Inferior parietal cortex (tissue), 1 donor: ENCODE data around the gene CD46.
"Not testable (repeated sequence)": the region's sequence is repeated elsewhere in the genome, so short reads cannot be mapped to it uniquely, and the experiment has no call there.

Source experiments
- DNase-seq: peaks from one replicate; pipeline ENCODE4 v3.0.0-alpha.2; 2016; ENCODE audit errors: extremely low spot score

CD46 gene

DNA sequence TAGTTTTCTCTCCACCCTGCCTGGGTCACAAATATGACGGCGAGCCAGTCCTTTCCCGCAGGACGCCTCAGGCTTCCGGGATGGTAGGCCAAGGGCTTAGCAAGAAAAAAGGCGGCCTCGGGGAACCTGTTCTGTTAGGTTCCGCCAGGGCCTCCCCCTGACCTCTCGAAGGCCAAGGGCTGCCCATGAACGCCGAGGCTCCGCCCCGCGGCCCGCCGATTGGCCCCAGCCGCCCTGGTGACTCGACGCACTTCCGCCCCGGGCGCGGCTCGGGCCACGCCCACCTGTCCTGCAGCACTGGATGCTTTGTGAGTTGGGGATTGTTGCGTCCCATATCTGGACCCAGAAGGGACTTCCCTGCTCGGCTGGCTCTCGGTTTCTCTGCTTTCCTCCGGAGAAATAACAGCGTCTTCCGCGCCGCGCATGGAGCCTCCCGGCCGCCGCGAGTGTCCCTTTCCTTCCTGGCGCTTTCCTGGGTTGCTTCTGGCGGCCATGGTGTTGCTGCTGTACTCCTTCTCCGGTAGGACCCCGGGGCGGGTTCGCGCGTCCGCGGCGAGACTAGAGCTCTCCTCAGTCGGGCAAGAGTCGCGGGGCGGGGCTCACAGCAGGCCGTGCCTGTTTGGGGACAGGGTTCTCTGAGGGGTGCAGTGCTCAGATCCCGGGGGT lies at the start of gene CD46:
Gene CD46, plus strand, starts transcription at position 265 of the 666 bp plus-strand sequence. Its CDS starts 159 bp downstream, at position 424.
- DNase-seq = peak; percentile 98

DNA sequence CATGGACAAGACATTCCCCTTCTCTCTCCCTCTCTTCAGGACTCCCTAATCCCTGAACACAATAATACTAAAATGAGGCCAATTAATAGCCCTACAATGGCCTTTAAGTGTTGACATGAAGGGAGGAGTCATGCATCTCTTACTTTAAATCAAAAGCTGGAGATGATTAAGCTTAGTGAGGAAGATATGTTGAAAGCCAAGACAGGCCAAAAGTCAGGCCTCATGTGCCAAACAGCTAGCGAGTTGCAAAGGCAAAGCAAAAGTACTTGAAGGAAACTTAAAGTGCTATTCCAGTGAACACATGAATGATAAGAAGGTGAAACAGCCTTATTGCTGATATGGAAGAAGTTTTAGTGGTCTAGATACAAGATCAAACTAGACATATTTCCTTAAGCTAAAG lies 49.5 kb upstream of the CD46 start:
- no peak for DNase-seq

DNA sequence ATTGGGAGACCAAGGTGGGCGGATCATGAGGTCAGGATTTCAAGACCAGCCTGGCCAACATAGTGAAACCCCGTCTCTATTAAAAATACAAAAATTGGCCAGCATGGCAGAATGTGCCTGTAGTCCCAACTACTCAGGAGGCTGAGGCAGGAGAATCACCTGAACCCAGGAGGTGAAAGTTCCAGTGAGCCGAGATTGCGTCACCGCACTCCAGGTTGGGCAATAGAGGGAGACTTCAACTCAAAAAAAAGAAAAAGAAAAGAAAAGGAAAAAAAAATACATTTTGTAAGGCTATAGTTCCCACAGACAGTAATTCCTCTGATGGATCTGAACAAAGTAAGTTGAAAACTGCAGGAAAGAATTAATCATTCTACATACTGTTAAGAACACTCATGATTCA lies 48.1 kb upstream of the CD46 start:
- DNase-seq = no peak

DNA sequence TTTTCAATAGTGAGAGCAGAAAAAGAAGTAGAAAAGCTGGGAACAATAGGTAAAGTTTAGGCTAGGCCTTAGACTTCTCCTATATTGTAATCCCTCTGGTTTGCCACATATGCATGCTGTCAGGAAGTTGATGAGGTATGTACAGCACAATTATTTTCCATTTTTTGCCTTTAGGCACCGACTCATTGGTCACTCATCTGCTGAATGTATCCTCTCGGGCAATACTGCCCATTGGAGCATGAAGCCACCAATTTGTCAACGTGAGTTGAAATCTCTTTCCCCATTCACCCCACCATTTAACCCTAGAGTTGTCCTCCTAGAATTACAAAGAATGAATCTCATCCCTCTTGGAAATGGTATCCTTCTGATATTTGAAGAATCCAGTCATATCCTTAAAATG lies 43.9 kb upstream of the CD46 start:
- DNase-seq = not testable (repeated sequence)

DNA sequence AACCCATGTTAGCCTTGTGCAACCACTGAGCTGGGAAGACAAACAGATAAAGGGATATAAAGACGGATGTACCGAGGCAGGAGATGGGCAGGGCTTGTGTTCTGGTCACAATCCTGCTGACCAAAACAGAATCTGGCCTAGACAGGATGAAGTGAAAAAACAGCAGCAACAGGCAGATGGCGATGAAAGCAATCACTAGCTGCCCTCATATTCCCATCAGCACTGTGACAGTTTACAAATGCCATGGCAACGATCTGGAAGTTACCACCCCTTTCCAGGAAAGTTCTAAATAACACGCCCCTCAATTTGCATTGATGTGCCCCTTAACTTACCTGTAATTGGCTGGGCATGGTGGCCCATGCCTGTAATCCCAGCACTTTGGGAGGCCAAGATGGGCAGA lies 40.6 kb upstream of the CD46 start:
- DNase-seq = no peak

DNA sequence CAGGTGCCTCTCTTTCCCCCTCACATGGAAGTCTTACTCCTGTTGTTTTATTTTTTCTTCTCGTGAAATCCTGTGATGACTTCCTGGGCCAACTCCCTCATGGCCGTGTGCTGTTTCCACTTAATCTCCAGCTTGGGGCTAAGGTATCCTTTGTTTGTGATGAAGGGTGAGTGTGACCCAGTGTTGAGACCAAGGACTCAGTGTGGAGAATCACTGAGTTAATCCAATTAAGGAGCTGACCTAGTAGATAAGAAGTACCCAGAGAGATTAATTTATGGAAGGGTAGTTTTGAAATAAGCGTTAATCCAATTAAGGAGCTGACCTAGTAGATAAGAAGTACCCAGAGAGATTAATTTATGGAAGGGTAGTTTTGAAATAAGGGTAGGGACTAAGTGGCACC lies 39.2 kb upstream of the CD46 start:
- not testable (repeated sequence) for DNase-seq

DNA sequence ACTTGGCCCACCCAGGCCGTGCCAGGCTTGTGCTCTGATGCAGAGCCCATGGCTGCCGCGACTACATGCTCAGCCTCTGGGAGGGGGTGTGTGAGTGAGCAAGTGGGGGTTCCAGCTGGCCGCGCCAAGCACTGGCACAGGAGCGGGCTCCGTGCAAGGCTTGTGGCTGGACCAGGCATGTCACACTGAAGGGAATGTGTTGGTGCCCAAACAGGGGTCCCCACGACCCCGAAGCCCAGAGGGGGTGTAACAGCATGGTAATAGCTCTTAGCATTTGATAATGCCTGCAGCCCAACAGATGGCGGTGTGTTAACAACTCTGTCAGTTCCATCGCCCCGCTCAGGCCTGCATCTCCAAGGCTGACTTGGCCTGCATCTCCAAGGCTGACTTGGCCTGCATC lies 38.3 kb upstream of the CD46 start:
- no peak for DNase-seq

DNA sequence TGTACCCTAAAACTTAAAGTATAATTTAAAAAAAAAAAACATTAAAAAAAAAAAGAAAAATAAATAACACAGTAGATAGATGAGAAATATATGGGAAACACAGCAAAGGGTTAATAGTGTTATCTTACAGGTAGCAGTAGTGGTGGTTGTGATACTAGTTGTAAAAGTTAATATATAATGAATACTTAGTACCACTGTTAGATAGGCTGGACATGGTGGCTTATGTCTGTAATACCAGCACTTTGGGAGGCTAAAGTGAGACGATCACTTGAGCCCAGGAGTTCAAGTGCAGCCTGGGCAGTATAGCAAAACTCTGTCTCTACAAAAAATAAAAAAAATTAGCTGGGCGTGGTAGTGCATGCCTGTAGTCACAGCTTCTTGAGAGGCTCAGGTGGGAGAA lies 32.6 kb upstream of the CD46 start:
- DNase-seq = no peak

DNA sequence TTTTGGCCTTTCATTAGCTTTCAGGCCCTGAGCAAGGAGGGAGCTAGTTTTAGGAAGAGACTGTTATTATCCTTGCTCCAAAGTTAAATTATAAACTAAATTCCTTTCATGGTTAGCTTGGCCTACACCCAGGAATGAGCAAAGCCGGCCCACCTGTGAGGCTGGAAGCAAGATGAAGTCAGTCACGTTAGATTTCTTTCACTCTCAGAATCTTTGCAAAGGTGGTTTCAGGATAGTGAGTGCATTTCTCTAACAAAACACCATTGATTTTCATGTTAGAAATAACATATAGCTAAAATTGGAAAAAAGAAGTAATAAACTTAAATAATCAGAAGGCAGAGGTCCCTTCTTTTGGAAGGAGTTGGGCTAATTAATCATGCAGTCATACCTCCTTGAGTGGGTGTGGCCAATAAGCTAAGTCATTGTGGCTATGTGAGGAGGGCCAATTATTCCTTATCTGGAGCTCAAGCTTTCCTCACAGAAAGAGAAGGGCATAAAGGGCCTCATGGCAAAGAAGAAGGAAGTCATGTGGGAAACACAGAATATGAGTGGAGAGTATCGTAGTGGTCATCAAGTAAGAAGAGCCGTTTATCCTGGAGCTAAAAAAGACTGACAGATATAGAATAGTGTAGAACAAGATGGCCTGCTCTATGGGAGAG lies 23.5 kb upstream of the CD46 start:
- not testable (repeated sequence) for DNase-seq

DNA sequence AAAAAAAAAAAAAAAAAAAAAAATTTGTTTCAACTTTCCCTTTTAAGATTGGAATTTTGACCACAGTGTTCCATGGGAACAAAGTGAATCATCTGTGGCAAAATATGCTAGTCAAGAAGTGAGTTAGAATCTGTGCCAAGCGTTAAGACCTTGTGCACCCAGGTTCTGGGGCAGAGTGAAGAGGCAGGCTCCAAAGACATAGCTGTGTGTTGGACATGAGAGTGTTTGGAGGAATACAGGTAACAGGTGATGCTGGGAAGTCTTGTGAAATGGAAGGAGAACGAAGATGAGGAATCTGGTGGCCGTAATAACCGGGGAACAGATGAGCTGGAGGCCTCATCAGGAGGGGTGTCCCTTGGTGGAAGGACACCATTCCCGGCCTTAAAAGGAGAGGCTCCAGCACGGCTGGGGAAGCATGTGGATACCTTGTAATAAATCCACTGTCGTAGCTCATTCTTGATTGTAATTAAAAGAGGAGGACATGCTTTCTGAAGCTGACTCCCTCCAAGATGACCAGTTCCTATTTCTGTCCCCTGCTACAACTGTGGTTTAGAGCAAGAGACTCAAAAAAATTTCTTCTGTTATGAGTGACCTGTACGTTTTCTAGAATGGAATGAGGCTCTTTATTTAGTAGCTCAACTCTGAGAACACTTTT lies 14.2 kb upstream of the CD46 start:
- not testable (repeated sequence) for DNase-seq

DNA sequence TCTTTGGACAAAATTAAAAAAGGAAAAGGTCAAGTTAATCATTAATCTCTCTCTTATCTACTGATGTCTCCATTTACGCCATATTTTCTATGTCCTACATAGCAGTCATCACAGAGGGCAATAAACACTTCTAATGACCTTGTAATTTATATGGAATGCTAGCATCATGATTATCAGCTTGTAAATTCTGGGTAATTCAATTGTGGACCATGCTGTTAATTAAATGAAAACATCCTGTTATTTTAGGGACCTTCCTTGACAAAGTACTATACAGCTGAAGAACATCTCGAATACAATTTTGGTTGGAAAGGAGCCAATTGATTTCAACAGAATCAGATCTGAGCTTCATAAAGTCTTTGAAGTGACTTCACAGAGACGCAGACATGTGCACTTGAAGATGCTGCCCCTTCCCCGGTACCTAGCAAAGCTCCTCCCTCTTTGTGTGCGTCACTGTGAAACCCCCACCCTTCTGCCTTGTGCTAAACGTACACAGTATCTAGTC lies 13.6 kb upstream of the CD46 start:
- DNase-seq = not testable (repeated sequence)

DNA sequence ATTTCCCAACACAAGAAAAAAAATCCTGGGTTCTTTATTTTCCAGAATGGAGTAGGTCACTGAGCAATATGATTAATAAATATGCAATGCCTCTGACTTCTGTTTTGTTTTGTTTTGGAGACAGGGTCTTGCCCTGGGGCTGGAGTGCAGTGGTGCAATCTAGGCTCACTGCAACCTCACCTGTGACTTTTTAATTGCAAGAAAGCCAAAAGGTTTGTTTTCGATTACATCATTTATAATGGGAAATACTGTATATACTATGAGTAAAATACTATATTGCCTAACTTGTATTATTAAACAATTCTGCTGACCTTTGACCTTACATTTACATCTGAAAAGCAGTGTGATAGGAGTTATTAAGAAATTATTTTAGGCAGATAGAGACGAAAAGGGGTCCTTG lies 11.6 kb upstream of the CD46 start:
- no peak for DNase-seq

DNA sequence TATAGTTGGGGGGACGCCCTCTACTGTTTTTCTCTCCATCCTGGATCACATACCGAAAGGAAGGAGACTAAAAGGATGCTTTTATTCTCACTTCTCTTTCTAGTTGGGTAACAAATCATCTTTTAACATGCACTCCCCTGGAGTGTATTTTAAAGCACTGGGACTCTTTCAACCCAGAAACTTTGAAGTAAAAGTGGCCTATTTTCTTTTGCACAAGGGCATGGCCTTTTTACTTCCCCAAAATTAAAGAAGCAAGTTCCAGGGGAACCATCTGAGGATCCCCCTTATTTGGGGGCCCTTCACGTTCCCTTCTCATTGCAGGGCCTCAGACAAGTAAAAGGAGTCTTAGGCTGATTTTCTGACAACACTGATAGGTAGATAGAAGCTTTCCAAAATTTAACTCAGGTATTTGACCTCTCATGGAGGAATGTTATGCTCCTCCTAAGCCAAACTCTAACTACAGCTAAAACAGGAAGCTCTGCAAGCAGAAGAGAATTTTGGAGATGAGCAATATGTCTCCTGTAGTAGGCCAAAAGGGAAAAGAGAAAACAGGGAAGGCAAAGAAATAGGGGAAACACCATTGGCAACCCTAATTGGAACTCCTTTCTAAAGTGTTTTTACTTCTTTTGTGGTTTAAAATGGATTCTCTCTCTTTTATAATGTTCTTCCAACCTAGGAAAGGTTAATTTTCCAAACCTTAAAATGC lies 8.9 kb upstream of the CD46 start:
- no peak for DNase-seq

DNA sequence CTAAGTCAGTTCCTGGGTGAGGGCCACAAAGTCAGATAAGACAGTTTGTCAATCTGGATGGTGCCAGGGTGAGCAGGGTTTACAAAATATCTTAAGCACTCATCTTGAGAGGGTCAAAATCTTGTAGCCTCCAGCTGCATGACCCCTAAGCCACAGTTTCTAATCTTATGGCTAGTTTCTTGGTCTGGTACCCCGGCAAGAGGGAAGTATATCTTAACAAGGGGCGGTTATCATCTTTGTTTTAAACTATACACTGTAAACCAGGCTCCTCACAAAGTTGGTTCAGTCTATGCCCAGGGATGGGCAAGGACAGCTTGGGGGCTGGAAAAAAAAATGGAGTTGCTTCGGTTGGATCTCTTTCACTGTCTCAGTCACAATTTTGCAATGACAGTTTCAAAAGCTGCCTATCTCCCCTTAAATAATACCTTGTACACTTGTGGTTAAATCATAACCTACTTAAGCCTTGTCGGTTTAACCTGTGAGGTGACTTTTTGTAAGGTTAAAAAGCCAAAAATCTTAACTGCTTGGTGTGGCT lies 7.8 kb upstream of the CD46 start:
- no peak for DNase-seq

DNA sequence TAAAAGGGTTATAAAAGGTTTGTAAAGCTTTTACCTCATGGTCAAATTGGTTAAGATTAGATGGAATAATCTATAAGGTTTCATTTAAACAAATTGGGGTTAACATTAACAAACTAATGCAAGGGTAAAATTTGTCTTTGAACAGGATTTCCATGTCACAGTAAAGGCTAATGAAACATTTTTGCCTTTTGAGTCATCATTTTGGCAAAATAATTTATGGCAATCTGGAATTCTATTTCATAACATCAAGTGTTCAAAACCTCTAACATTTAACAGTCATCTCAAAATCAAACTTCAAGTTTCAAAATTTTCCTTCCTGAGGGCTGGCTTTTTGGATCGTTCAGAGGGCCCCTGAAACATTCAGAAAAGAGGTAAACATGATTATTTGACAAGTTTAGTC lies 6.6 kb upstream of the CD46 start:
- no peak for DNase-seq

DNA sequence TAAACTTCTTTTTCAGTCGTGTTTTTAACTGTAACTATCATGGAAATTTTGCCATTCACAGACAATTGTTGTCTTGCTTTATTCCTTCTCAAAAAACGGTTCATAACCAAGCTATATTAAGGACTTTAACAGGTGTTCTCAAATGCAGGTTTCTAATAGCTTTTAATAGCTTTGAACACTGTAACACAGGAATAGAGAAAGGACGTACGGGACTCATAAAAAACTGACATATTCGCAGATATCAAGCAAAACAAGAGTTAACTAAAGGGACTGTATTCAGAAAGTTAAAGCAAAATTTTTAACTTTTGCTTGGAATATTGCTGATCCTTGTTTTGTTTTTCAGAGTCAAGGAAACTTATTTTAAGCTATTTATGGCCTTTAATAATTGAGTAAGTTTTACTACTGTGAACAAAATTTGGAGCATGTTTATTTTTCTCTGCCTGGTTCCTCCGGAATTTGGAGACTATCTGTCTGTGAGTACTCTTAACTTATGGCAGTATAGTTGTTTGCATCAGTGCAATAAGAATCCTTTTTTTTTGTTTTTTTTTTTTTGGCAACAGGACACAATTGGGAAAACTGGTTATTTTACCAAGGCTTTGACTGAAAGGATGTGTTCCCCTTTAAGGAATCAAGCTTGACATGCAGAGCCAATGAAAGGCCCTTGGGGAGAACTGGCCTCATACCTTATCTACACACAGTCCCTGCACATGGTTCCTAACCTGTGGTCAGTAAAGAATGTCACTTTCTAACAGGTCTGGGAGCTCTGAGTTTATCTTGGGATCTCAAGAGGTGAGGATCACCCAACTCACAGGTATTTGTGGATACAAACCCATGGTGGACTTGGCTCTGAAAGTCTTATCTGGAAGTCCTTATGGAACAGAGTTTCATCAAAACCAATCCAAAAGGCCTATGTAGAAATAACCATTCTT lies 5.8 kb upstream of the CD46 start:
- peak; percentile 25 for DNase-seq

DNA sequence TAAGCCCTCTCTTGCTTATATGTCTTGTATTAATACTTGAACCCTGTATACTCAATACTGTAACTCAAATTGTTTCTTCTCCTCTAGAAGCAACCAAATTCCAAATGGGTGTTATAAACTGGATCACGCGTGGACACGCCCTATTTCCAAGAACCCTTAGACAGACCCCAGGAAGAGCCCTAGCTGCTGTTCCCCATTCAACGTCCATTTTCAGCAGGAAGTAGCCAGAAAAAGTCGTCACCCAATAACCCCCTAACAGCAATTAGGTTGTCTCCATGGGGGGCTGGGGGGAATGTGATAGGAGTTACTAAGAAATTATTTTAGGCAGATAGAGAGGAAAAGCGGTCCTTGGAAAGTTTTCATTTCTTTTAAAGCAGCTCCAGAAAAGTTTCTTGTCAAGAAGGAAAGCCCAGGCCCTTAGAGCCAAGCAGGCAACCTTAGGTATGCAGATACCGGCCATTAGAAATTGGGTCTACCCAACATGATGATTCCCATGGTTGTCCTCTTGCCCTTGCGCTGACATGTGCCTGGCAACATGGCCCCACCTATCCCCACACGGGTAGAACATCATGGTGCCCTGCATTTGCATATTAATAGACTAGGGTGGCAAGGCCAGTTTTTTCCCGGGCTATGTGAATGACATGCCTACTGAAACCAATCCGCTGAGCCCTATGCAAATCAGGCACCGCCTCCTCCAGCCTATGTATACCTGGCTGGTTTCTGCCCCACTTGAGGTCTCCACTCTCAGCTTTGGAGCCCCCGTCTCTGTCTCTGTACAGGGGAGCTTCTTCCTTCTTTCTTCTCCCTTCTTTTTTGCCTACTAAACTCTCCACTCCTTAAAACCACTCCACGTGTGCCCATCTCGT lies 4.0 kb upstream of the CD46 start:
- no peak for DNase-seq

DNA sequence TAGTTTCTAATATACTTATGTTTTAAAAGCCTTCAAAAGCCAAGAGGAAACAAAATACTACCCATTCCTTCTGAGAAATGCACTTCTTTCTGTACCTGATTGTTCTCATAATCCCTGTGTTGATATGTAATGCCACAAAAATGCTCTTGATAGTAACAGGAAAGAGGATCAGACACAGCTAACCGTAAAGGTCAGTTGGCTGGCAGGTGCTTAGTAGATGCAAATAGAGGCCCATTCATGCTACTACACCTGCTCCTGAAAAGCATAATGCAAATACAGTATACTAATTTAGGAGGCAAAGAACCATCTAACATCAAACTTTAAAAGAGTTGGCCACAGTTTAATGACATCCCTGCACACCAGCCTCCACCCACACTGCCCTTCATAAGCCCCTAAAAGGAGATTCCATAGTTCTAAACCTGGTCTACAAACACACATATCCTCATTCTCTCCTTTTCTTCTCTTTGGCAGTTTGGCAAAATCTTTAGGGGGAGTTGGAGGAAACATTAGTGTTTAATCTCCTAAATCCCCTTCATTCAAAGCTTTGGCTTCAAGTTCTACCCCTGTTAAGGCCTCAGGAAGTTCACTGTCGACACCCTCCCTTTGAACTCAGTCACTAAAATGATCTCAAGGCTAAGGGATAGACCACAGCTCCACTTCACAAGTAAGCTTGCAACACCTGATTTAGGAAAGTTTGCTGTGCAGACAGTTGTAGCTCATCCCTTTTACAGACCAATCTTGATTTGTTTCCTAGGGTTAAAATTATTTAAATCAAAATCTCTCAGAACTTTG lies 2.9 kb upstream of the CD46 start:
- DNase-seq = no peak

DNA sequence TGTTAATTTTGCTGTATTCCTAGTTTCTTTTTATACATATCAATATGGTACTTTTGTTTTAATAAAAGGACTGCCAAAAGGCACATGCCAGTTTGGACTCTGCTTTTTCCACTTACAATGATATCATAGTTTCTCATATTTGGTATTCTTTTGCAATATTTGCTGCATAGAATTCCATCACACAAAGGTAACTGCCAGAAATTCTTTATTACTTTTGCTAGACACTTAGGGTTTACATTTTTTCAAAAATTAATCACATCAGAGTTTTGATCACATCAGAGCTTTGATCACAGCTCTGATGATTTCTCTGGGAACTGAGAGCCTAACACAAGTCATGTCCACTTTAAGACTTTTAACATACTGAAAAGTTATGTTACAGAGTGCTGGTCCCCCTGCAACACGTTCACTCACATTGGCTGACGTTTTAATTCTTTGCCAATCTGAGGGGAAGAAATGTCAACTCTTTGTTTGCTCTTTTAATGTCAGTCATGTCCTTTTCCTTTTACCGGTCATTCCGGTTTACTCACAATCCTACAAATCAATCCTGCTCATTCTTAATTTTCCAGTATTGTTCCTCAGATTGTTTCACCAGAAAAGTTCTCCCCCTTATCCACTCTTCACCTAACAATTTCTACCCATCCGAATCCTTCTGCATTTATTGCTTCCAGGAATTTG lies 1.1 kb upstream of the CD46 start:
- no peak for DNase-seq
